Transverse colon (tissue), 4 donors: ENCODE measurements around the gene HAPLN3. TPM values are rescaled to one million over a fixed set of nuclear protein-coding genes. Genes with fewer than 3 reads are reported as not detected.

Experiments
- DNase-seq: peaks from one replicate; pipeline ENCODE4 v3.0.0-alpha.2; 2019
- H3K27ac ChIP-seq, 4 donors: fragments of 200-600 bp; sonication (generic); 2 replicates each; pipeline ENCODE4 v1.5.1; 2016 to 2018; ENCODE audit warnings: inconsistent platforms in 4 of 4
- H3K27me3 ChIP-seq: fragments of 200-600 bp; sonication (generic); 2 replicates; pipeline ENCODE4 v1.5.1; 2017; ENCODE audit warnings: inconsistent platforms
- H3K36me3 ChIP-seq, 4 donors: fragments of 200-600 bp; sonication (generic); 2 replicates each; pipeline ENCODE4 v1.5.1; 2017 to 2019; ENCODE audit warnings: inconsistent platforms in 4 of 4
- H3K4me1 ChIP-seq, 4 donors: fragments of 200-600 bp; sonication (generic); 2 replicates each; pipeline ENCODE4 v1.5.1; 2017 to 2020; ENCODE audit warnings: inconsistent platforms in 4 of 4
- H3K4me3 ChIP-seq, 4 donors: fragments of 200-600 bp; sonication (generic); 1 replicate in 1 of 4; 2 replicates in 3 of 4; pipeline versions ENCODE4 v1.5.1 to v1.6.1; 2017 to 2019; ENCODE audit warnings: inconsistent platforms in 4 of 4
- H3K9me3 ChIP-seq, 2 donors: fragments of 200-600 bp; sonication (generic); 2 replicates each; pipeline ENCODE4 v1.5.1; 2017 to 2019; ENCODE audit warnings: inconsistent platforms in 2 of 2
- CTCF ChIP-seq, 5 experiments: fragments of 200-600 bp in 3 of 5; fragments of 450-650 bp in 2 of 5; sonication (generic) in 3 of 5; IDR thresholded peaks; 1 replicate in 2 of 5; 2 replicates in 3 of 5; pipeline ENCODE4 v1.5.1; 2016 to 2017; ENCODE audit warnings: antibody characterized with exemption in 5 of 5, inconsistent platforms in 3 of 5, mild to moderate bottlenecking in 2 of 5, moderate library complexity in 1 of 5
- EP300 ChIP-seq: sonication (generic); formaldehyde crosslinking; IDR thresholded peaks from one replicate; pipeline ENCODE4 v1.6.1; 2017; ENCODE audit warnings: antibody characterized with exemption, low read depth
- POLR2A ChIP-seq: fragments of 450-650 bp; IDR thresholded peaks from one replicate; pipeline ENCODE4 v1.6.1; 2016; ENCODE audit warnings: antibody characterized with exemption, mild to moderate bottlenecking, moderate library complexity
- POLR2AphosphoS5 ChIP-seq, 3 donors: sonication (generic); formaldehyde crosslinking; IDR thresholded peaks; one replicate each; pipeline ENCODE4 v1.6.1; 2016; ENCODE audit warnings: antibody characterized with exemption in 3 of 3
- WGBS, 2 donors: methylation state at CpG; one replicate each; pipeline ENCODE4 v1.1.5; 2018; ENCODE audit warnings: low coverage in 1 of 2; 5-methylcytosine and 5-hydroxymethylcytosine counted together
- in situ Hi-C, 4 donors: fragments of 200-750 bp; cut with MboI; loops; one replicate each; pipeline versions ENCODE4 v1.15.0 to v1.15.1; 2017; ENCODE audit warnings: low sequenced_read_pairs in 3 of 4, low pct_ligation_motif_present in 1 of 4, low pct_unique_long_range_greater_than_20kb in 1 of 4
- intact Hi-C: fragments of 100-400 bp; cut with DNase I; formaldehyde crosslinking; loops from one replicate; pipeline ENCODE4 v1.15.1; 2023; ENCODE audit warnings: low total_unique reads
- total RNA-seq, 4 donors: library from RNA; depleted of rRNA; stranded (reverse); fragments of >200 nt; gene quantifications; one replicate each; pipeline ENCODE4 v1.1.0, GENCODE V29; 2016

HAPLN3 gene
- total RNA-seq, 4 donors from 2014 or later: 0.37 to 3.8 (median 2.7) TPM

GRCh38 chr15:88864861-88865497 is 30.4 kb downstream of the HAPLN3 start:
- 41 to 70% methylated on average over 3 to 4 of the region's 4 CpGs for WGBS, 2 donors
- no peaks in the 10 kb centered on the region for H3K9me3 ChIP-seq
- H3K27ac ChIP-seq: no peak overlapping the region
- no peak for DNase-seq
- in situ Hi-C loops (no loop called here), intact Hi-C loops (no loop called here)
- no peaks in the 10 kb centered on the region for H3K27me3 ChIP-seq
- H3K36me3 ChIP-seq: no peaks in the 10 kb centered on the region
- no peak for TF ChIP-seq EP300
- TF ChIP-seq CTCF (IDR thresholded peaks at IDR 0.05): no peak
- no peak for TF ChIP-seq POLR2AphosphoS5 (IDR thresholded peaks at IDR 0.05)
- no peak for TF ChIP-seq POLR2A
- no peaks in the 10 kb centered on the region for H3K4me1 ChIP-seq
- H3K4me3 ChIP-seq: no peak overlapping the region

- H3K4me3 ChIP-seq: no peak overlapping the region
- no peaks in the 10 kb centered on the region for H3K9me3 ChIP-seq
- H3K27me3 ChIP-seq: peaks cover under 1% of the 10 kb centered on the region
- H3K36me3 ChIP-seq: no peaks in the 10 kb centered on the region
- no peak for DNase-seq
- no peak for TF ChIP-seq CTCF (IDR thresholded peaks at IDR 0.05)
- no peak for TF ChIP-seq POLR2A
- no peak for TF ChIP-seq EP300
- TF ChIP-seq POLR2AphosphoS5 (IDR thresholded peaks at IDR 0.05): no peak
- in situ Hi-C loops (no loop called here), intact Hi-C loops (no loop called here)
- H3K4me1 ChIP-seq: no peaks in the 10 kb centered on the region
- no peak overlapping the region for H3K27ac ChIP-seq
- 44 to 60% methylated on average over 1 of the region's 1 CpG for WGBS, 2 donors
Observed at GRCh38 chr15:88863412-88863811, 31.9 kb downstream of the HAPLN3 start.

- 67% methylated on average over 5 of the region's 7 CpGs; no CpG with 5 or more reads in 1 of the 2 donors for WGBS, 2 donors
- H3K36me3 ChIP-seq: no peaks in the 10 kb centered on the region
- peaks cover 3% of the 10 kb centered on the region for H3K27me3 ChIP-seq
- no peaks in the 10 kb centered on the region for H3K4me1 ChIP-seq
- in situ Hi-C loops (no loop called here), intact Hi-C loops (no loop called here)
- no peak overlapping the region for H3K4me3 ChIP-seq
- no peaks in the 10 kb centered on the region for H3K9me3 ChIP-seq
- TF ChIP-seq CTCF (IDR thresholded peaks at IDR 0.05) (no peak), EP300 (no peak), POLR2A (no peak), POLR2AphosphoS5 (IDR thresholded peaks at IDR 0.05) (no peak)
- H3K27ac ChIP-seq: no peak overlapping the region
- DNase-seq: no peak
Observed at GRCh38 chr15:88860212-88860611, 35.1 kb downstream of the HAPLN3 start.

GRCh38 chr15:88859550-88859949 is 35.8 kb downstream of the HAPLN3 start:
- intact Hi-C loops: no loop called here
- H3K9me3 ChIP-seq: no peaks in the 10 kb centered on the region
- DNase-seq: no peak
- no peak overlapping the region for H3K4me3 ChIP-seq
- peaks cover 3% of the 10 kb centered on the region for H3K27me3 ChIP-seq
- H3K4me1 ChIP-seq: no peaks in the 10 kb centered on the region
- 51 to 52% methylated on average over 6 to 7 of the region's 7 CpGs for WGBS, 2 donors
- in situ Hi-C loops: no loop called here
- TF ChIP-seq CTCF (IDR thresholded peaks at IDR 0.05): no peak
- TF ChIP-seq POLR2AphosphoS5 (IDR thresholded peaks at IDR 0.05): no peak
- TF ChIP-seq POLR2A: no peak
- no peak for TF ChIP-seq EP300
- no peak overlapping the region for H3K27ac ChIP-seq
- no peaks in the 10 kb centered on the region for H3K36me3 ChIP-seq
